Sigmoid colon (tissue), 7 donors: ENCODE results near the gene CFAP58. TPM values are rescaled to one million over a fixed set of nuclear protein-coding genes. Genes with fewer than 3 reads are reported as not detected.

Source experiments
- DNase-seq: peaks from one replicate; pipeline ENCODE4 v3.0.0-alpha.2; 2019
- H3K27ac ChIP-seq, 4 donors: fragments of 200-600 bp; sonication (generic); one replicate each; pipeline ENCODE4 v1.5.1; 2016 to 2019; ENCODE audit warnings: mild to moderate bottlenecking in 1 of 4
- H3K27me3 ChIP-seq, 3 donors: fragments of 200-600 bp; sonication (generic); one replicate each; pipeline ENCODE4 v1.5.1; 2019; ENCODE audit warnings: mild to moderate bottlenecking in 1 of 3
- H3K36me3 ChIP-seq, 4 donors: fragments of 200-600 bp; sonication (generic); one replicate each; pipeline ENCODE4 v1.5.1; 2016 to 2019
- H3K4me1 ChIP-seq, 4 donors: fragments of 200-600 bp; sonication (generic); one replicate each; pipeline ENCODE4 v1.5.1; 2017 to 2019
- H3K4me3 ChIP-seq, 4 donors: fragments of 200-600 bp; sonication (generic); one replicate each; pipeline ENCODE4 v1.5.1; 2017 to 2019; ENCODE audit warnings: mild to moderate bottlenecking in 2 of 4, moderate library complexity in 1 of 4
- H3K9me3 ChIP-seq, 4 donors: fragments of 200-600 bp in 3 of 4; sonication (generic) in 3 of 4; one replicate each; pipeline versions ENCODE4 v1.5.1 to v1.6.1; 2013 to 2019
- CTCF ChIP-seq, 4 experiments: fragments of 450-650 bp in 3 of 4; fragments of 200-600 bp in 1 of 4; IDR thresholded peaks; one replicate each; pipeline ENCODE4 v1.5.1; 2016 to 2019; ENCODE audit warnings: antibody characterized with exemption in 4 of 4, mild to moderate bottlenecking in 3 of 4, moderate library complexity in 2 of 4
- EP300 ChIP-seq, 4 donors: sonication (generic); formaldehyde crosslinking; IDR thresholded peaks; one replicate each; pipeline ENCODE4 v1.6.1; 2017; ENCODE audit warnings: antibody characterized with exemption in 4 of 4
- POLR2A ChIP-seq, 2 donors: fragments of 450-650 bp; IDR thresholded peaks; one replicate each; pipeline ENCODE4 v1.6.1; 2016; ENCODE audit warnings: antibody characterized with exemption in 2 of 2, mild to moderate bottlenecking in 2 of 2, moderate library complexity in 2 of 2
- POLR2AphosphoS5 ChIP-seq, 4 donors: sonication (generic); formaldehyde crosslinking; IDR thresholded peaks; one replicate each; pipeline ENCODE4 v1.6.1; 2017; ENCODE audit warnings: antibody characterized with exemption in 4 of 4
- WGBS, 2 donors: extraction: QIAGEN DNeasy Blood & Tissue Kit; methylation state at CpG; one replicate each; pipeline ENCODE4 v1.1.7; 2013; 5-methylcytosine and 5-hydroxymethylcytosine counted together
- intact Hi-C: fragments of 100-400 bp; cut with DNase I; formaldehyde crosslinking; loops from one replicate; pipeline ENCODE4 v1.15.1; 2023
- polyA plus RNA-seq, 3 donors: library from polyadenylated mRNA; stranded (reverse); fragments of 200-250 nt; gene quantifications; one replicate each; pipeline ENCODE4 v1.2.3, GENCODE V29; 2013
- total RNA-seq, 4 donors: library from RNA; depleted of rRNA; stranded (reverse); fragments of >200 nt; gene quantifications; one replicate each; pipeline ENCODE4 v1.1.0, GENCODE V29; 2016
- donor health status: healthy with polysubstance abuse.
- donor health status: Bipolar disorder and iron deficiency.
- donor health status: healthy.

CFAP58 gene
- total and polyA plus RNA-seq, 7 donors = 0.09 to 1.1 (median 0.55) TPM; not detected in 2

- H3K9me3 ChIP-seq = peaks cover 0 to 2% (median under 1%) of the 10 kb centered on the region in 4 donors
- H3K27ac ChIP-seq = no peak overlapping the region
- intact Hi-C loops = no loop called here
- no peaks in the 10 kb centered on the region for H3K36me3 ChIP-seq
- H3K4me3 ChIP-seq = no peak overlapping the region
- no peaks in the 10 kb centered on the region for H3K27me3 ChIP-seq
- TF ChIP-seq CTCF (IDR thresholded peaks at IDR 0.05) (no peak), EP300 (IDR thresholded peaks at IDR 0.05) (no peak), POLR2A (IDR thresholded peaks at IDR 0.05) (no peak), POLR2AphosphoS5 (IDR thresholded peaks at IDR 0.05) (no peak)
- DNase-seq = no peak
- 67 to 84% methylated on average over 4 of the region's 4 CpGs for WGBS, 2 donors
- H3K4me1 ChIP-seq = no peaks in the 10 kb centered on the region
These were observed 23.2 kb downstream of the CFAP58 start for GRCh38 chr10:104376784-104377300.

- no peak overlapping the region for H3K4me3 ChIP-seq
- H3K9me3 ChIP-seq = no peaks in the 10 kb centered on the region
- intact Hi-C loops = no loop called here
- H3K27ac ChIP-seq = no peak overlapping the region
- no peaks in the 10 kb centered on the region for H3K27me3 ChIP-seq
- no peak for TF ChIP-seq POLR2A (IDR thresholded peaks at IDR 0.05)
- no peaks in the 10 kb centered on the region for H3K36me3 ChIP-seq
- DNase-seq = no peak
- no peaks in the 10 kb centered on the region for H3K4me1 ChIP-seq
- WGBS, 2 donors = 79 to 84% methylated on average over 4 of the region's 4 CpGs
These were observed 26.7 kb downstream of the CFAP58 start for GRCh38 chr10:104380336-104380735.

- H3K27me3 ChIP-seq = no peaks in the 10 kb centered on the region
- no peaks in the 10 kb centered on the region for H3K9me3 ChIP-seq
- no peak overlapping the region for H3K27ac ChIP-seq
- H3K4me1 ChIP-seq = no peaks in the 10 kb centered on the region
- no peak overlapping the region for H3K4me3 ChIP-seq
- no peak for DNase-seq
- no peaks in the 10 kb centered on the region for H3K36me3 ChIP-seq
- TF ChIP-seq CTCF (IDR thresholded peaks at IDR 0.05) = no peak
- TF ChIP-seq POLR2AphosphoS5 (IDR thresholded peaks at IDR 0.05) = no peak
- TF ChIP-seq POLR2A (IDR thresholded peaks at IDR 0.05) = no peak
- WGBS, 2 donors = 65 to 69% methylated on average over 6 of the region's 6 CpGs
- intact Hi-C loops = no loop called here
These were observed 33.7 kb downstream of the CFAP58 start for GRCh38 chr10:104387130-104387888.

GRCh38 chr10:104388830-104389229, 35.2 kb downstream of the CFAP58 start:
- WGBS, 2 donors = 50 to 74% methylated on average over 3 of the region's 3 CpGs
- no peak overlapping the region for H3K4me3 ChIP-seq
- TF ChIP-seq POLR2AphosphoS5 (IDR thresholded peaks at IDR 0.05) (no peak), POLR2A (IDR thresholded peaks at IDR 0.05) (no peak), EP300 (IDR thresholded peaks at IDR 0.05) (no peak), CTCF (IDR thresholded peaks at IDR 0.05) (no peak)
- no peaks in the 10 kb centered on the region for H3K4me1 ChIP-seq
- no peak for DNase-seq
- H3K27me3 ChIP-seq = no peaks in the 10 kb centered on the region
- intact Hi-C loops = no loop called here
- H3K36me3 ChIP-seq = no peaks in the 10 kb centered on the region
- H3K27ac ChIP-seq = no peak overlapping the region
- no peaks in the 10 kb centered on the region for H3K9me3 ChIP-seq

GRCh38 chr10:104391150-104391968, 37.7 kb downstream of the CFAP58 start:
- no peaks in the 10 kb centered on the region for H3K36me3 ChIP-seq
- TF ChIP-seq CTCF (IDR thresholded peaks at IDR 0.05) = no peak
- no peak for TF ChIP-seq POLR2AphosphoS5 (IDR thresholded peaks at IDR 0.05)
- TF ChIP-seq EP300 (IDR thresholded peaks at IDR 0.05) = no peak
- TF ChIP-seq POLR2A (IDR thresholded peaks at IDR 0.05) = no peak
- 31 to 56% methylated on average over 8 of the region's 8 CpGs for WGBS, 2 donors
- intact Hi-C loops = no loop called here
- no peak overlapping the region for H3K4me3 ChIP-seq
- no peak overlapping the region for H3K27ac ChIP-seq
- H3K27me3 ChIP-seq = no peaks in the 10 kb centered on the region
- H3K9me3 ChIP-seq = no peaks in the 10 kb centered on the region
- no peaks in the 10 kb centered on the region for H3K4me1 ChIP-seq
- DNase-seq = no peak
